Uterus (tissue), 2 donors: ENCODE results near the gene TTC9B.

Experiments
- CTCF ChIP-seq, 4 experiments: fragments of 200-600 bp in 2 of 4; fragments of 450-650 bp in 2 of 4; sonication (generic) in 2 of 4; IDR thresholded peaks; one replicate each; pipeline ENCODE4 v1.5.1; 2016 to 2019; ENCODE audit warnings: antibody characterized with exemption in 4 of 4, mild to moderate bottlenecking in 2 of 4, moderate library complexity in 1 of 4
- POLR2A ChIP-seq, 2 donors: fragments of 450-650 bp; IDR thresholded peaks; one replicate each; pipeline ENCODE4 v1.6.1; 2016; ENCODE audit warnings: antibody characterized with exemption in 2 of 2, mild to moderate bottlenecking in 1 of 2, moderate library complexity in 1 of 2

GRCh38 chr19:40265055-40265762 is 47.0 kb upstream of the TTC9B start:
- TF ChIP-seq CTCF (IDR thresholded peaks at IDR 0.05), result no peak
- no peak for TF ChIP-seq POLR2A (IDR thresholded peaks at IDR 0.05)
